ENCODE data around the gene CSF2RB. TPM values are rescaled to one million over a fixed set of nuclear protein-coding genes. Genes with fewer than 3 reads are reported as not detected.

Gene CSF2RB
- total and polyA plus RNA-seq, 2 of the 13 experiments (the other 11 are each of a cell fraction or from before 2014, with no cell fraction given), result not detected

DNA sequence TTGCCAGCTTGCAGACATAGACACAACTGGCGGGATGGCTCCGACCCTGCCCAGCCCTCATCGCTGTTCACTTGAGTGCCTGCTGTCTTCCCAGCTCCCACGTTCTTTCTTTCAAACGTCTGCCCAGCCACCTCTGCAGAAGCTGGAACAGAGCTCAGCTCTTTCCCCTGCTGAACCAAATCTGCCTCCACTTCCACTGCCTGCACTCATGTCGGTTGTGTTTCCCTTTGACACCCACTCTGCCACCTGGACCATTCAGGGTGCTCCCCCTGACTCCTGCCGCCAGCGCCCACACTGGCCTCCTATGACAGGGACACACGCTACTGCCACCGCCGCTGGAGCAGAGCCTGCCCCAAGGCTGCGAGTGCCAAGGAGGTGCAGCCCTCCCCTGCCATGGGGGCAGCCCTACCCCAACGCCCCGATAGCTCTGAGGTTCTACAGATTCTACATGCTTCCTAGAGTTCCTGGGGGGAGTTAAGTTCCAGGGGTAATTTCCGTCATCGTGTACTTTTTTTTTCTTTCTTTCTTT is 67.9 kb downstream of the CSF2RB start:
- no peaks in the 10 kb centered on the region for H4K20me1 ChIP-seq (ENCODE audit: insufficient read depth, low read length)

GRCh38 chr22:36982136-36982535 is 68.7 kb downstream of the CSF2RB start:
- Histone ChIP-seq H3K4me3 (replicated peaks in 1 of 3; ENCODE audit: insufficient read depth in 1 of 3, low read depth in 2 of 3, low read length in 3 of 3) (no peak overlapping the region), H3K36me3 (replicated peaks in 1 of 2; ENCODE audit: control insufficient read depth in 1 of 2, insufficient read depth in 2 of 2, low read length in 2 of 2) (no peaks in the 10 kb centered on the region), H2AFZ (ENCODE audit: low read length) (no peak overlapping the region), H3K9me3 (ENCODE audit: low read length) (peaks cover 14% of the 10 kb centered on the region), H3K4me2 (ENCODE audit: low read depth, low read length) (no peak overlapping the region), H3K79me2 (ENCODE audit: insufficient read depth, low read length) (no peaks in the 10 kb centered on the region), H3K9ac (ENCODE audit: insufficient read depth, low read depth, low read length) (no peak overlapping the region), H3K27ac (ENCODE audit: extremely low read length, insufficient read depth, low read length) (no peak overlapping the region), H3K27me3 (ENCODE audit: control insufficient read depth in 1 of 2, insufficient read depth in 2 of 2, low read length in 2 of 2) (0 out of 5 replicates have a peak, but pooled peaks cover 0 to 2% of the 10 kb centered on the region in 2 experiments), H4K20me1 (ENCODE audit: insufficient read depth, low read length) (no peaks in the 10 kb centered on the region), H3K4me1 (ENCODE audit: insufficient read depth, low read length) (peaks cover 6% of the 10 kb centered on the region; the same call in 1 of the 2 replicates)
- WGBS (ENCODE audit: low lambda C conversion rate), result 24% methylated on average over 5 of the region's 5 CpGs
- no TSS peak for BruUV-seq (replicated peaks)
- peak; percentile 29; the same call in 1 of the 3 replicates for ATAC-seq
- ChIA-PET POLR2A (no interaction called here), CTCF (ENCODE audit: low intra/inter-chr PET ratio, low total read pairs) (interaction anchor here (1.4 kb wide), 1 partner anchor 62 kb away, joined by 3 read pairs; no protein-coding TSS in a partner anchor)
- TF ChIP-seq, protein P1, sequence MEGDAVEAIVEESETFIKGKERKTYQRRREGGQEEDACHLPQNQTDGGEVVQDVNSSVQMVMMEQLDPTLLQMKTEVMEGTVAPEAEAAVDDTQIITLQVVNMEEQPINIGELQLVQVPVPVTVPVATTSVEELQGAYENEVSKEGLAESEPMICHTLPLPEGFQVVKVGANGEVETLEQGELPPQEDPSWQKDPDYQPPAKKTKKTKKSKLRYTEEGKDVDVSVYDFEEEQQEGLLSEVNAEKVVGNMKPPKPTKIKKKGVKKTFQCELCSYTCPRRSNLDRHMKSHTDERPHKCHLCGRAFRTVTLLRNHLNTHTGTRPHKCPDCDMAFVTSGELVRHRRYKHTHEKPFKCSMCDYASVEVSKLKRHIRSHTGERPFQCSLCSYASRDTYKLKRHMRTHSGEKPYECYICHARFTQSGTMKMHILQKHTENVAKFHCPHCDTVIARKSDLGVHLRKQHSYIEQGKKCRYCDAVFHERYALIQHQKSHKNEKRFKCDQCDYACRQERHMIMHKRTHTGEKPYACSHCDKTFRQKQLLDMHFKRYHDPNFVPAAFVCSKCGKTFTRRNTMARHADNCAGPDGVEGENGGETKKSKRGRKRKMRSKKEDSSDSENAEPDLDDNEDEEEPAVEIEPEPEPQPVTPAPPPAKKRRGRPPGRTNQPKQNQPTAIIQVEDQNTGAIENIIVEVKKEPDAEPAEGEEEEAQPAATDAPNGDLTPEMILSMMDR (CRISPR knock-in tag; IDR thresholded peaks at IDR 0.05), result peak; percentile 9; the same call in 1 of the 2 replicates
- no peak for TF ChIP-seq ARNT2 (CRISPR knock-in tag; IDR thresholded peaks at IDR 0.05; ENCODE audit: low read depth)
- in situ Hi-C loops (cut with HindIII; ENCODE audit: extremely low pct_ligation_motif_present, low pct_unique_long_range_greater_than_20kb) (no loop called here), intact Hi-C loops (cut with micrococcal nuclease; ENCODE audit: unreplicated experiment) (no loop called here)
- no peak for FAIRE-seq
- no peak for DNase-seq (ENCODE audit: low spot score)

More for the DNA sequence above, 67.9 kb downstream of the CSF2RB start:
- in situ Hi-C loops (cut with HindIII; ENCODE audit: extremely low pct_ligation_motif_present, low pct_unique_long_range_greater_than_20kb), result no loop called here
- no peak for ATAC-seq
- FAIRE-seq, result no peak
- no peak overlapping the region for H3K4me3 ChIP-seq (replicated peaks in 1 of 3; ENCODE audit: insufficient read depth in 1 of 3, low read depth in 2 of 3, low read length in 3 of 3)
- H3K4me2 ChIP-seq (ENCODE audit: low read depth, low read length), result no peak overlapping the region
- peaks cover 11% of the 10 kb centered on the region for H3K9me3 ChIP-seq (ENCODE audit: low read length)
- intact Hi-C loops (cut with micrococcal nuclease; ENCODE audit: unreplicated experiment), result no loop called here
- H3K27me3 ChIP-seq (ENCODE audit: control insufficient read depth in 1 of 2, insufficient read depth in 2 of 2, low read length in 2 of 2), result 0 out of 5 replicates have a peak, but pooled peaks cover 0 to 2% of the 10 kb centered on the region in 2 experiments
- H3K9ac ChIP-seq (ENCODE audit: insufficient read depth, low read depth, low read length), result no peak overlapping the region
- no peaks in the 10 kb centered on the region for H3K79me2 ChIP-seq (ENCODE audit: insufficient read depth, low read length)
- no peak overlapping the region for H2AFZ ChIP-seq (ENCODE audit: low read length)
- no TSS peak for BruUV-seq (replicated peaks)
- ChIA-PET POLR2A (no interaction called here), CTCF (ENCODE audit: low intra/inter-chr PET ratio, low total read pairs) (interaction anchor here (1.4 kb wide), 1 partner anchor 63 kb away, joined by 3 read pairs; no protein-coding TSS in a partner anchor)
- H3K4me1 ChIP-seq (ENCODE audit: insufficient read depth, low read length), result peaks cover 6% of the 10 kb centered on the region; the same call in 1 of the 2 replicates
- H3K27ac ChIP-seq (ENCODE audit: extremely low read length, insufficient read depth, low read length), result no peak overlapping the region
- no peaks in the 10 kb centered on the region for H3K36me3 ChIP-seq (replicated peaks in 1 of 2; ENCODE audit: control insufficient read depth in 1 of 2, insufficient read depth in 2 of 2, low read length in 2 of 2)
- 66% methylated on average over 16 of the region's 16 CpGs for WGBS (ENCODE audit: low lambda C conversion rate)
- DNase-seq (ENCODE audit: low spot score), result no peak
- TF ChIP-seq DDIT3 (CRISPR knock-in tag; IDR thresholded peaks at IDR 0.05), result no peak
- TF ChIP-seq ZNF550 (CRISPR knock-in tag; IDR thresholded peaks at IDR 0.05; ENCODE audit: borderline replicate concordance), result no peak
- TF ChIP-seq KLF12 (CRISPR knock-in tag; IDR thresholded peaks at IDR 0.05; ENCODE audit: borderline replicate concordance), result no peak
- TF ChIP-seq NFE2 (CRISPR knock-in tag; IDR thresholded peaks at IDR 0.05), result no peak
- no peak for TF ChIP-seq ASH2L (IDR thresholded peaks at IDR 0.05; ENCODE audit: insufficient read length, low read depth, low read length)
- no peak for TF ChIP-seq ZNF138 (CRISPR knock-in tag; IDR thresholded peaks at IDR 0.05; ENCODE audit: low read depth)
- TF ChIP-seq MBD4 (IDR thresholded peaks at IDR 0.05; ENCODE audit: borderline replicate concordance, low read length), result no peak
- no peak for TF ChIP-seq BORCS8-MEF2B (CRISPR knock-in tag; IDR thresholded peaks at IDR 0.05)
- no peak for TF ChIP-seq POLR2G (IDR thresholded peaks at IDR 0.05; ENCODE audit: low read depth, low read length)
- TF ChIP-seq SNAI1 (CRISPR knock-in tag; IDR thresholded peaks at IDR 0.05; ENCODE audit: borderline replicate concordance), result no peak
- TF ChIP-seq ZNF879 (CRISPR knock-in tag; IDR thresholded peaks at IDR 0.05), result no peak
- no peak for TF ChIP-seq ZNF282 (IDR thresholded peaks at IDR 0.05; ENCODE audit: partially characterized antibody)
- no peak for TF ChIP-seq NCOR1 (IDR thresholded peaks at IDR 0.05; ENCODE audit: borderline replicate concordance, low read length)
- TF ChIP-seq ZNF33A (CRISPR knock-in tag; IDR thresholded peaks at IDR 0.05; ENCODE audit: borderline replicate concordance), result no peak
- TF ChIP-seq SAFB2 (CRISPR knock-in tag; IDR thresholded peaks at IDR 0.05; ENCODE audit: borderline replicate concordance, low read depth), result no peak

Data from HepG2 (cell line).